Measurements from ENCODE around the gene GPC2.

The GPC2 gene

GRCh38 chr7:100212631-100213286 lies 35.6 kb upstream of the GPC2 start:
- DNase-seq (ENCODE audit: extremely low read depth, low read depth), result no peak
- TF ChIP-seq CTCF (IDR thresholded peaks at IDR 0.05; ENCODE audit: low read depth, low read length, missing control alignments), result no peak
- H3K4me3 ChIP-seq (replicated peaks; ENCODE audit: low read depth, low read length), result no peak overlapping the region

GRCh38 chr7:100211342-100211780 lies 34.2 kb upstream of the GPC2 start:
- H3K4me3 ChIP-seq (replicated peaks; ENCODE audit: low read depth, low read length), result no peak overlapping the region
- TF ChIP-seq CTCF (IDR thresholded peaks at IDR 0.05; ENCODE audit: low read depth, low read length, missing control alignments), result no peak
- no peak for DNase-seq (ENCODE audit: extremely low read depth, low read depth)

- DNase-seq (ENCODE audit: extremely low read depth, low read depth), result no peak
- H3K4me3 ChIP-seq (replicated peaks; ENCODE audit: low read depth, low read length), result no peak overlapping the region
- no peak for TF ChIP-seq CTCF (IDR thresholded peaks at IDR 0.05; ENCODE audit: low read depth, low read length, missing control alignments)
Measured at GRCh38 chr7:100210805-100211204, 33.6 kb upstream of the GPC2 start.

- H3K4me3 ChIP-seq (replicated peaks; ENCODE audit: low read depth, low read length), result no peak overlapping the region
- TF ChIP-seq CTCF (IDR thresholded peaks at IDR 0.05; ENCODE audit: low read depth, low read length, missing control alignments), result no peak
Measured at GRCh38 chr7:100209493-100209892, 32.3 kb upstream of the GPC2 start.

GRCh38 chr7:100208911-100209408 lies 31.8 kb upstream of the GPC2 start:
- DNase-seq (ENCODE audit: extremely low read depth, low read depth), result no peak
- no peak for TF ChIP-seq CTCF (IDR thresholded peaks at IDR 0.05; ENCODE audit: low read depth, low read length, missing control alignments)
- H3K4me3 ChIP-seq (replicated peaks; ENCODE audit: low read depth, low read length), result no peak overlapping the region

More at GRCh38 chr7:100209493-100209892, 32.3 kb upstream of the GPC2 start:
- DNase-seq (ENCODE audit: extremely low read depth, low read depth), result no peak

GRCh38 chr7:100204454-100204853 lies 27.3 kb upstream of the GPC2 start:
- no peak for TF ChIP-seq CTCF (IDR thresholded peaks at IDR 0.05; ENCODE audit: low read depth, low read length, missing control alignments)
- H3K4me3 ChIP-seq (replicated peaks; ENCODE audit: low read depth, low read length), result no peak overlapping the region

GRCh38 chr7:100200693-100201092 lies 23.5 kb upstream of the GPC2 start:
- no peak for TF ChIP-seq CTCF (IDR thresholded peaks at IDR 0.05; ENCODE audit: low read depth, low read length, missing control alignments)

More at GRCh38 chr7:100204454-100204853, 27.3 kb upstream of the GPC2 start:
- DNase-seq (ENCODE audit: extremely low read depth, low read depth), result no peak

More at GRCh38 chr7:100200693-100201092, 23.5 kb upstream of the GPC2 start:
- H3K4me3 ChIP-seq (replicated peaks; ENCODE audit: low read depth, low read length), result no peak overlapping the region
- DNase-seq (ENCODE audit: extremely low read depth, low read depth), result no peak
